Cortex of kidney (tissue), 1 donor: Measurements from ENCODE around the gene PPDPF.
"Not testable (repeated sequence)": the region's sequence is repeated elsewhere in the genome, so short reads cannot be mapped to it uniquely, and the experiment has no call there.

Experiments
- DNase-seq: peaks from one replicate; lab custom pipeline; 2025; lab: John Stamatoyannopoulos, UW

Gene PPDPF

GRCh38 chr20:63500902-63501817 is 19.4 kb upstream of the PPDPF start:
- DNase-seq: no peak

GRCh38 chr20:63501818-63502670 is 18.5 kb upstream of the PPDPF start:
- DNase-seq: no peak

GRCh38 chr20:63502671-63503172 is 17.8 kb upstream of the PPDPF start:
- no peak for DNase-seq

GRCh38 chr20:63503524-63503923 is 17.0 kb upstream of the PPDPF start:
- DNase-seq: no peak

GRCh38 chr20:63504642-63505041 is 15.9 kb upstream of the PPDPF start:
- DNase-seq: no peak

- DNase-seq: no peak
Measured at GRCh38 chr20:63505281-63505680, 15.3 kb upstream of the PPDPF start.

- DNase-seq: no peak
Measured at GRCh38 chr20:63505723-63506122, 14.8 kb upstream of the PPDPF start.

GRCh38 chr20:63507083-63507743 is 13.4 kb upstream of the PPDPF start:
- DNase-seq: no peak

GRCh38 chr20:63508072-63508768 is 12.3 kb upstream of the PPDPF start:
- no peak for DNase-seq

GRCh38 chr20:63509088-63509564 is 11.4 kb upstream of the PPDPF start:
- no peak for DNase-seq

GRCh38 chr20:63513207-63513606 is 7.4 kb upstream of the PPDPF start:
- no peak for DNase-seq

GRCh38 chr20:63514520-63514919 is 6.0 kb upstream of the PPDPF start:
- DNase-seq: not testable (repeated sequence)

GRCh38 chr20:63517376-63518309 is 2.9 kb upstream of the PPDPF start:
- DNase-seq: no peak

- DNase-seq: no peak
Measured at GRCh38 chr20:63518351-63518861, 2.2 kb upstream of the PPDPF start.

GRCh38 chr20:63518946-63519667 is 1.5 kb upstream of the PPDPF start:
- DNase-seq: no peak

- DNase-seq: no peak
Measured at GRCh38 chr20:63519668-63520503, 679 bp upstream of the PPDPF start.

GRCh38 chr20:63520934-63521601 is 503 bp downstream of the PPDPF start:
- no peak for DNase-seq

GRCh38 chr20:63521602-63522001 is 1.0 kb downstream of the PPDPF start:
- no peak for DNase-seq
